G401 (cell line): ENCODE data around the gene FZD2. TPM values are rescaled to one million over a fixed set of nuclear protein-coding genes. Genes with fewer than 3 reads are reported as not detected.
A peak's percentile ranks its signal among the peaks of the same experiment; 100 is the strongest.
"Not testable (repeated sequence)": the region's sequence is repeated elsewhere in the genome, so short reads cannot be mapped to it uniquely, and the experiment has no call there.

Experiments
- DNase-seq: peaks from one replicate; pipeline ENCODE4 v3.0.0-alpha.2; 2015; ENCODE audit warnings: low spot score
- in situ Hi-C: cut with HindIII; loops from 2 replicates; pipeline ENCODE4 v1.10.0; 2016; ENCODE audit warnings: low sequenced_read_pairs, mixed read lengths
- total RNA-seq: library from RNA; depleted of rRNA; stranded (reverse); fragments of >200 nt; shearing (Covaris generic); gene quantifications from 2 replicates; pipeline ENCODE4 v1.2.3, GENCODE V29; 2014; rRNA removed

The FZD2 gene
- 121 and 131 TPM in 2 replicates for total RNA-seq

GRCh38 chr17:44556832-44557606, at the start of gene FZD2:
TSS of gene FZD2 (plus strand) at chr17:44557484. CDS start at chr17:44557689, 205 bp downstream.
- peak; percentile 77 for DNase-seq
- in situ Hi-C loops, result no loop called here

GRCh38 chr17:44511241-44512134, 45.8 kb upstream of the FZD2 start:
- in situ Hi-C loops, DNase-seq: not testable (repeated sequence)

- in situ Hi-C loops, result no loop called here
- DNase-seq, result no peak
Measured at GRCh38 chr17:44518032-44518431, 39.3 kb upstream of the FZD2 start.

- in situ Hi-C loops, result no loop called here
- DNase-seq, result peak; percentile 40
Measured at GRCh38 chr17:44522883-44523671, 34.2 kb upstream of the FZD2 start.

GRCh38 chr17:44523672-44523972, 33.7 kb upstream of the FZD2 start:
- in situ Hi-C loops, result no loop called here
- DNase-seq, result no peak

- no peak for DNase-seq
- in situ Hi-C loops, result no loop called here
Measured at GRCh38 chr17:44527102-44527501, 30.2 kb upstream of the FZD2 start.

- in situ Hi-C loops, result no loop called here
Measured at GRCh38 chr17:44527954-44528353, 29.3 kb upstream of the FZD2 start.

GRCh38 chr17:44529864-44530263, 27.4 kb upstream of the FZD2 start:
- in situ Hi-C loops, result no loop called here
- DNase-seq, result no peak

More at GRCh38 chr17:44527954-44528353, 29.3 kb upstream of the FZD2 start:
- DNase-seq, result no peak

GRCh38 chr17:44530896-44531418, 26.3 kb upstream of the FZD2 start:
- DNase-seq, result no peak
- in situ Hi-C loops, result no loop called here

GRCh38 chr17:44533533-44534246, 23.6 kb upstream of the FZD2 start:
- in situ Hi-C loops, result no loop called here
- peak; percentile 66 for DNase-seq

GRCh38 chr17:44536090-44536953, 21.0 kb upstream of the FZD2 start:
- peak; percentile 45 for DNase-seq
- in situ Hi-C loops, result no loop called here

GRCh38 chr17:44537922-44538321, 19.4 kb upstream of the FZD2 start:
- DNase-seq, in situ Hi-C loops: not testable (repeated sequence)

- no peak for DNase-seq
- in situ Hi-C loops, result no loop called here
Measured at GRCh38 chr17:44539673-44540072, 17.6 kb upstream of the FZD2 start.

- in situ Hi-C loops, result no loop called here
- DNase-seq, result no peak
Measured at GRCh38 chr17:44540246-44541084, 16.8 kb upstream of the FZD2 start.

GRCh38 chr17:44541884-44542581, 15.3 kb upstream of the FZD2 start:
- in situ Hi-C loops, result no loop called here
- no peak for DNase-seq

- DNase-seq, result peak; percentile 71
Measured at GRCh38 chr17:44543213-44543904, 13.9 kb upstream of the FZD2 start.

More at GRCh38 chr17:44543213-44543904, 13.9 kb upstream of the FZD2 start:
- in situ Hi-C loops, result no loop called here
